HepG2 (cell line): ENCODE results near the gene PHLPP2. TPM values are rescaled to one million over a fixed set of nuclear protein-coding genes. Genes with fewer than 3 reads are reported as not detected.

ENCODE experiments used
- ATAC-seq: fragments of 200-7000 bp; cut with Tn5 transposase; 3 replicates; pipeline ENCODE4 v1.9.1; 2020; ENCODE audit warnings: mild to moderate bottlenecking, moderate library complexity
- BruUV-seq: library from RNA; stranded (reverse); fragments of 400-500 nt; replicated peaks from 2 replicates; lab custom pipeline; 2021; lab: Mats Ljungman, UMichigan
- CTCF ChIA-PET: fragments of 300-600 bp; formaldehyde crosslinking; extraction: SDS; loops from one replicate; lab custom pipeline; 2021; ENCODE audit warnings: low total read pairs, inconsistent platforms, low intra/inter-chr PET ratio; lab: Yijun Ruan, JAX
- POLR2A ChIA-PET: fragments of 350-600 bp; sonication (Branson Sonifier 250); formaldehyde crosslinking; loops from one replicate; lab custom pipeline; 2020; ENCODE audit warnings: antibody characterized with exemption, inconsistent platforms; lab: Yijun Ruan, JAX
- DNase-seq: peaks from one replicate; pipeline ENCODE4 v3.0.0-alpha.2; 2015; ENCODE audit warnings: low spot score
- FAIRE-seq: peaks from 3 replicates; lab custom pipeline; 2011; peaks lifted over from hg19 to GRCh38; lab: Jason Lieb, UNC
- H2AFZ ChIP-seq: one replicate; pipeline ENCODE4 v1.6.1; 2011; ENCODE audit warnings: low read length, inconsistent platforms
- H3K27ac ChIP-seq: fragments of 300-600 bp; 3 replicates; pipeline ENCODE4 v1.8.0; 2011; ENCODE audit warnings: mixed run types, mild to moderate bottlenecking, mixed read lengths, low read length, inconsistent platforms; ENCODE audit not compliant: insufficient read depth; ENCODE audit errors: extremely low read length
- H3K27me3 ChIP-seq, 2 experiments: fragments of 200-600 bp in 1 of 2; 2 replicates in 1 of 2; 3 replicates in 1 of 2; pipeline versions ENCODE4 v1.6.0 to v1.8.0; 2011; ENCODE audit warnings: low read length in 2 of 2, mild to moderate bottlenecking in 2 of 2, moderate library complexity in 2 of 2, inconsistent platforms in 1 of 2; ENCODE audit not compliant: insufficient read depth in 2 of 2, control insufficient read depth in 1 of 2
- H3K36me3 ChIP-seq, 2 experiments: fragments of 200-600 bp in 1 of 2; replicated peaks in 1 of 2; 2 replicates in 1 of 2; 3 replicates in 1 of 2; pipeline versions ENCODE4 v1.5.1 to v1.8.0; 2011; ENCODE audit warnings: low read length in 2 of 2, inconsistent platforms in 1 of 2; ENCODE audit not compliant: insufficient read depth in 2 of 2, control insufficient read depth in 1 of 2
- H3K4me1 ChIP-seq: 2 replicates; pipeline ENCODE4 v1.5.1; 2012; ENCODE audit warnings: low read length, inconsistent platforms; ENCODE audit not compliant: insufficient read depth
- H3K4me2 ChIP-seq: 2 replicates; pipeline ENCODE4 v1.6.0; 2011; ENCODE audit warnings: low read depth, low read length, inconsistent platforms
- H3K4me3 ChIP-seq, 3 experiments: fragments of 200-600 bp in 1 of 3; sonication (generic), shearing (Covaris generic) in 1 of 3; replicated peaks in 1 of 3; 2 replicates each; pipeline ENCODE4 v1.5.1; 2011 to 2016; ENCODE audit warnings: low read length in 3 of 3, inconsistent platforms in 2 of 3, low read depth in 2 of 3, mild to moderate bottlenecking in 2 of 3, control low read depth in 1 of 3, mixed read lengths in 1 of 3; ENCODE audit not compliant: insufficient read depth in 1 of 3
- H3K79me2 ChIP-seq: one replicate; pipeline ENCODE4 v1.6.1; 2011; ENCODE audit warnings: low read length, inconsistent platforms; ENCODE audit not compliant: insufficient read depth
- H3K9ac ChIP-seq: 2 replicates; pipeline ENCODE4 v1.6.0; 2011; ENCODE audit warnings: mild to moderate bottlenecking, low read depth, low read length, inconsistent platforms; ENCODE audit not compliant: insufficient read depth
- H3K9me3 ChIP-seq: 2 replicates; pipeline ENCODE4 v1.5.1; 2012; ENCODE audit warnings: mild to moderate bottlenecking, low read length
- H4K20me1 ChIP-seq: 2 replicates; pipeline ENCODE4 v1.6.0; 2011; ENCODE audit warnings: inconsistent platforms, mild to moderate bottlenecking, low read length, moderate library complexity; ENCODE audit not compliant: insufficient read depth
- ARNT ChIP-seq: fragments of 450-650 bp; IDR thresholded peaks from 2 replicates; pipeline ENCODE4 v1.6.1; 2017
- KLF6 ChIP-seq: IDR thresholded peaks from 2 replicates; pipeline ENCODE4 v1.8.0; 2016; ENCODE audit warnings: missing biosample characterization, missing genetic modification reagents
- MAFK ChIP-seq, 2 experiments: IDR thresholded peaks in 1 of 2; conservative IDR thresholded peaks in 1 of 2; 2 replicates each; pipeline ENCODE4 v1.6.1; 2011; ENCODE audit warnings: improper control_type of control experiment in 2 of 2, low read length in 2 of 2
- RAD21 ChIP-seq: fragments of 450-650 bp; formaldehyde crosslinking; IDR thresholded peaks from 2 replicates; pipeline ENCODE4 v1.5.0; 2020; ENCODE audit warnings: mild to moderate bottlenecking
- ZNF121 ChIP-seq: sonication (generic); formaldehyde crosslinking; IDR thresholded peaks from 2 replicates; pipeline ENCODE4 v1.5.0; 2020; ENCODE audit warnings: mild to moderate bottlenecking, missing genetic modification reagents
- ZNF281 ChIP-seq: sonication (generic); formaldehyde crosslinking; IDR thresholded peaks from 2 replicates; pipeline ENCODE4 v1.4.0; 2020; ENCODE audit warnings: missing genetic modification reagents, borderline replicate concordance
- ZNF616 ChIP-seq: sonication (generic); formaldehyde crosslinking; IDR thresholded peaks from 2 replicates; pipeline ENCODE4 v1.5.0; 2020; ENCODE audit warnings: low read depth, mild to moderate bottlenecking, missing genetic modification reagents
- WGBS: methylation state at CpG from one replicate; pipeline ENCODE4 v1.1.6; 2017; ENCODE audit warnings: low lambda C conversion rate; 5-methylcytosine and 5-hydroxymethylcytosine counted together
- in situ Hi-C: cut with HindIII; loops from 2 replicates; pipeline ENCODE4 v1.10.0; 2017; ENCODE audit warnings: low pct_unique_long_range_greater_than_20kb; ENCODE audit not compliant: extremely low pct_ligation_motif_present
- intact Hi-C: fragments of 100-400 bp; cut with micrococcal nuclease; formaldehyde crosslinking; loops from one replicate; pipeline ENCODE4 v1.10.0; 2022; ENCODE audit not compliant: unreplicated experiment
- polyA plus RNA-seq, 8 experiments: library from polyadenylated mRNA; depleted of rRNA in 3 of 8; stranded (reverse) in 7 of 8; unstranded in 1 of 8; fragments of >200 nt; fragmentation: Illumina TruSeq in 4 of 8; extraction: Trizol in 4 of 8; gene quantifications; 2 replicates each; pipeline versions ENCODE4 v1.2.1 to v1.2.3, GENCODE V29; 2011 to 2016; ENCODE audit warnings: low read depth in 4 of 8, missing spikeins in 1 of 8, mixed read lengths in 1 of 8; ENCODE audit not compliant: insufficient read depth in 1 of 8
- total RNA-seq, 5 experiments: library from RNA; depleted of rRNA; stranded (reverse); fragments of >200 nt; fragmentation: Illumina TruSeq; extraction: Trizol; gene quantifications; 2 replicates each; pipeline ENCODE4 v1.2.3, GENCODE V29; 2016; ENCODE audit warnings: low read depth in 1 of 5

Gene PHLPP2
- total and polyA plus RNA-seq, 2 of the 13 experiments (the other 11 are each of a cell fraction or from before 2014, with no cell fraction given): 8.9 TPM

GRCh38 chr16:71727551-71728324 lies 3.2 kb upstream of the PHLPP2 start:
- 89% methylated on average over 8 of the region's 8 CpGs for WGBS
- POLR2A ChIA-PET: no interaction called here
- ATAC-seq: no peak
- no peak for FAIRE-seq
- no peak overlapping the region for H3K27ac ChIP-seq
- intact Hi-C loops: no loop called here
- H3K27me3 ChIP-seq: no peaks in the 10 kb centered on the region; a peak in 1 of 5 replicates
- DNase-seq: no peak
- TF ChIP-seq ZNF616 (CRISPR knock-in tag) (no peak), RAD21 (CRISPR knock-in tag) (no peak), ZNF281 (no peak), ZNF121 (0 out of 2 replicates have a peak, but pooled peaks have one; percentile 18), ARNT (no peak), KLF6 (CRISPR knock-in tag) (no peak), MAFK (conservative IDR thresholded peaks at IDR 0.05 in 1 of 2, IDR thresholded peaks at IDR 0.05 in 1 of 2; ENCODE audit: low read length in 2 of 2) (no peak)
- TF ChIP-seq, all 625 proteins: peak for 1
- H3K36me3 ChIP-seq: peaks cover 6 to 19% of the 10 kb centered on the region in 2 experiments
- in situ Hi-C loops: no loop called here
- H3K4me3 ChIP-seq: no peak overlapping the region
- CTCF ChIA-PET: no interaction called here
- H3K4me1 ChIP-seq: peaks cover 16% of the 10 kb centered on the region
- no peaks in the 10 kb centered on the region for H3K79me2 ChIP-seq
- H3K9me3 ChIP-seq: no peaks in the 10 kb centered on the region
- H3K9ac ChIP-seq: no peak overlapping the region
- H4K20me1 ChIP-seq: no peaks in the 10 kb centered on the region
- BruUV-seq: no TSS peak
- no peak overlapping the region for H3K4me2 ChIP-seq
- no peak overlapping the region for H2AFZ ChIP-seq
